COR-L47 (cell line): ENCODE data around the gene CDC42BPG.

Experiments
- DNase-seq: peaks from one replicate; lab custom pipeline; 2025; lab: John Stamatoyannopoulos, UW

CDC42BPG gene

DNA sequence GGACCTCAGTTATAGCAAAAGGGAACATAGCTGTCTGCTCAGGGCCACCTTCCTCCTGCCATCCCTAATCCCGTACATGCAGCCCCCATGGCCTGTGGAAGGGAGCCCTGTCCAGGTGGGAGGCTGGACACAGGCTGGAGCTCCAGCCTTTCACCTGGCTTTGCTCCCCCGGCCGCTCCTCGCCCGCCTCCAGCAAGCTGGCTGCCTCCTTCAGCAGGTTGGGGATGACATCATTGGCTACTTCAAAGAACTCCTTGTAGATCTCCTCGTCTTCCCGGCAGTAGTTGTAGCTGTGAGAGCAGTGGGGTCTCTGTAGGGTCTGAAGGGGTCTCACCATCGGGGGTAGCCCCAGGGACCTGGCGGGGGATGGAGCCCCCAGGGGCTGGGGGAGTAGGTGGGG is 39.0 kb downstream of the CDC42BPG start:
- no peak for DNase-seq

DNA sequence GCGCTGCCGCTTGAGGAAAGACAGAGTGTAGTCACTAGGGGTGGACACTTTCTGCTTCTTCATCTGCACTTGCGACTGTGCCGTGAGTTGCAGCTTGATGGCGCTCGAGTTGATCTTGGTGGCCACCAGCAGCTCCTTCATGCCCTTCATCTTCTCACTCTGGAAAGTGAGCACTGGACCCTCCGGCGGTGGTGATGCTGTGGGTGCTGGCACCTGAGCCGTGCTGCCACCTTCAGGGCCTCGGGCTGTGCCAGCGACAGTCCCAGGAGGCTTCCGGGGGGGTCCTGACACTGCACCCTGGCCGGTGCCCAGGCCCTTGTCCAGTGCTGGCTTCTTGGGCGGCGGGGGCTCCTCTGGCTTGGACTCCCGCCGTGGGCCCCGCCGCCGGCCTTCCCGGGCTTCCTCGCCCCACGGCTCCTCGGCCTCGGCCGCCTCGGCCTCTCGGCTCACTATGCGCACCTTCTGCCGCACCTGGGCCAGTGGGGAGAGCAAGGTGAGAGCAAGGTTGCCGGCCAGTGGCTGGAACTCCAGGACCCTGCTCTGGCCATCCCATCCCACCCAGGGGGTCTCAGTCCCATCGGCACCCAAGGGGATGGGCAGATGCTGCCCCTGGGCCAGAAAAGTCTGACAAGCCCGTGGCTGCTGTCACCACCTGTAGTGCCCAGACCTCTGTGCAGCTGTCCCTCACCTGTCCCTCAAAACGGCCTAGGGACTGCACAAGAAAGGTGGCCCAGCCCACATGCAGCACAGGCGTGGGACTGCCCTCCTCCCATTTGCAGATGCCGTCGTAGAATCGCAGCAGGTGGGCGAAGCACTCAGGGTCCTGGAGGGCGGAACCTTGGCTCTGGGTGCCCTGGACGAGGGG is 39.9 kb downstream of the CDC42BPG start:
- DNase-seq: no peak

DNA sequence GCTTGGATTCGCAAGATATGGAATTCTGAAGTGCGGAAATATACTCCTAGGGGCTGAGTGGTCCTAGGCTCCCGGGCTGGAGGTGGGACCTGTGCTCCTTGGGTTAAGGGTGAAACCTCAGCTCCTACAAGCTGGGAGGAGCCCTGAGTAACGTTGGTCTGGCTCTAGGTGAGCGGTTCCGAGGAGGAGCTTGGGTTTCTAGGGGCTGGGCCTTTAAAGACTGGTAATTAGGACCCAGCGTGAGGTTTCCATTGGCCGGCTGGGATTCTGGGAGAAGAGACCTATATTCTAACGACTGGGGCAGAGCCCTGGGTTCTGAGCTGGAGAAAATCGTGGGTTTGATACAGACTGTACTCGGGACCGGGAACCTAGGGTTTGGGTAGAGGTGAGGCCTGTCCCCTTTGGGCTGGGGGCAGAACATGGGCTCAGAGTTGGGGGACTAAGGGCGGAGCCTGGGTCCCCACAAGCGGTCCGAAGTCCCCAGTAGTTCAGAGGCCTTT is 40.6 kb downstream of the CDC42BPG start:
- DNase-seq: no peak

DNA sequence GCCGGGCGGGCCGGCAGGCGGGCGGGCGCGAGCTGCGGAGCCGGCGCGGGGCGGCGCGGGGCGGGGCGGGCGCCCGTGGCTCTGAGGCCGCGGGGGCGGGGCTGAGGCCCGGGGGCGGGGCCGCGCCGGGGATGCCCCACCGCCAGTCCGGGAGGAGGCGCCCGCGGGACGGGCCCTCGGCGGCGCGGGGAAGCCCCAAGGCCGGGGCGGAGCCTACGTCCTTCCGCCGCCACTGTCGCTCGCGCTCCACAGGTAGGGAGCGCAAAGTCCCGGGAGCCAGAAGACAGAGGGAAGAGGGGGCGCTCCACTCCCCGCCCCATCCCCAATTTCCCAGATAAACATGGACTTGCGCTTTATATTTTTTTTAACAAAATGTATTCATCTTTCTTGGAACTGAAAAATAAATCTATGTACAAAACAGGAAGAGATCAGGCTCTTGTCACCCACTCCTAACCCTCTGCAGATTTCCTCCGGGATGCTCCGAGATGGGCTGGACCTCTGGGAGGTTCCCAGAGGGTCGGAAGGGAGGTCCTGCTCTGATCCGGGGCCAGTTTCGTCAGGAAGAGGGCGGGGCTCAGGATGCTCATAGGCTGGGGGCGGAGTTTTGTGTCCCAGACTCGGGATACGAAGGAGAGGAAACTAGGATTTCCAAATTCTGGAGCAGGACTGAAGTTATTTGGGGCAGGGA is 41.2 kb downstream of the CDC42BPG start, which contains the start of gene MAP4K2:
TSS of gene MAP4K2 (minus strand) at position 57 of the 688 bp plus-strand sequence. CDS start 65 bp downstream, outside the sequence.
- peak; percentile 87 for DNase-seq

DNA sequence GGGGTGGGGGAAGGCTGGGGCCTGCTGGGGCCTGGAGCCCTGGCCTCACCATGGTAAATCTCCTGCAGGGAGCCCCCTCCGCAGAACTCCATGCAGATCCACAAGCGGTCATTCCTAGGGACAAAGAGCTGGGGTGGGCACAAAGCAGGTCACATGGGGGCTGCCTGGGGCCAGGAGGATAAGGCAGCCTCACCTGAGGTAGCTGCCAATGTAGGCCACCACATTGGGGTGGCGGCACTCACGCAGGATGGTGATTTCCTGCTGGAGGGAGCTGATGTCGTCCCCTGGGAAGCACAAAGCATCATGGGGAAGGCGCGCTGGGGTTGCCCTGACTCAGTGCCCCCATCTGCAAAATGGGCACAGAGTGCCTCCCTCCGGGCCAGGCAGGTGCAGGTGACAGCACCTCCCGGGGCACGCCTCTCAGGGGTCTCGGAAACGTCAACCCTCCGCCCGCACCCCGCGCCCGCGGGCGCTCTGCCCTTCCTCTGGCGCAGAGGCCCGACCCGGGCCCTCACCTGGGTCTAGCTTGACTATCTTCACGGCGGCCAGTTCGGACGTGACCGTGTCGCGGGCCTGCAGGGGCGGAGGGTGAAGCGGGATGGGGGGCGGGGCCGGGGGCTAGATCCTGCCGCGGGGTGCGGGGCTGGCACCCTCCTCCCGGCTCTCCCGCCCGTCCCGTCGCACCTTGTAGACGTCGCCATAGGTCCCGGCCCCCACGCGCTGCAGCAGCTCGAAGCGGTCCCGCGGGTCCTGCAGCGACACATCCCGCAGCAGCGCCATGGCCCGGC is 41.9 kb downstream of the CDC42BPG start:
- DNase-seq: no peak

DNA sequence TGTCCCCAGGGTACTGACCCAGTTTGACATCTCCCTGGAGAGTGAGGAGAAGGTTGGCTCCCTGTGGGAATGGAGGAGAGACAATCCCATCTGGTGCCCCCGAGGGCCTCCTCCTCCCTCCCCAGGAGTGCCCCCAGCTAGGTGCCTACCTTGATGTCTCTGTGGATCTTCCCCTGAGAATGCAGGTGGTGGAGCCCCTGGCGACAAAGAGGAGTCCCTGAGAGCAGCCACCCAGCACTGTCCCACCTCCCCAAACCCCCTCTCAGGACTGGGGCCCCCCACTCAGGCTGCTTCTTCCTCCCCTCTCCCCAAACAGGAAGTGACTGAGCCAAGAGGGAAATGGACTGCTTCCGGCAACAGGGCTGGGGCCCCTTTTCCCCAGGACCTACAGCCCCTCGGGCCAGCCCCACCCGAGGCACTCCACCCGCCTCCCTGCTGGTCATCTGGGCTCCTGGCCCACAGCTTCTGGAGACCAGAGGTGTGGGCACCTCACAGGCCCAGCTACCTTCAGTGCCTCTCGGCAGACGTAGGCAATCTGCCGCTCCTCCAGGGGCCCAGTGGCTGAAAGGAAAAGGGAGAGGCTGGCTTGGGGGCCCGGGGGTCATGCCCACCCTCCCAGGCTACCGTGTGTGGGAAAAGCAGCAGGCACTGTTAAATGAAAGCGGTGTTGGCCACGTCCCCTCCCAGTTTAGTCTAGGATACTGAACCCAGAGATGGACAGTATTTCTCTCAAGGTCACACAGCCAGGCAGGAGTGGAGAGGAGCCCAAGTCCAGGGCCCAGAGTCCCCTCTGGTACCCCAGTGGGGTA is 42.7 kb downstream of the CDC42BPG start:
- DNase-seq: no peak

DNA sequence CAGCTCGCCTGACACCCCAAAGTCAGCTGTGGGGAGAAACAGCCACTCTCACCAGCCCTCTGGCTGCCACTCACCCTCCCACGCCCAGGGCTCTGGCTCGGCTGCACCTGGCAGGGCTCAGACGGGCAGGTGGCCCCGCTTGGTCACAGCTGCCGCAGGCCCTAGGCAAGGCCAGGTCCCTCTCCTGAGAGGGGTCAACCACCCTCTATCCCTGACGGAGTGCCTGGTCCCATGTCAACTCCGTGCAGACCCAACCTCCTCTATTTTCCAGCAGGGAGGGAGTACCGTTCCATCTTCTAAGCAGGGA is 43.3 kb downstream of the CDC42BPG start:
- no peak for DNase-seq

DNA sequence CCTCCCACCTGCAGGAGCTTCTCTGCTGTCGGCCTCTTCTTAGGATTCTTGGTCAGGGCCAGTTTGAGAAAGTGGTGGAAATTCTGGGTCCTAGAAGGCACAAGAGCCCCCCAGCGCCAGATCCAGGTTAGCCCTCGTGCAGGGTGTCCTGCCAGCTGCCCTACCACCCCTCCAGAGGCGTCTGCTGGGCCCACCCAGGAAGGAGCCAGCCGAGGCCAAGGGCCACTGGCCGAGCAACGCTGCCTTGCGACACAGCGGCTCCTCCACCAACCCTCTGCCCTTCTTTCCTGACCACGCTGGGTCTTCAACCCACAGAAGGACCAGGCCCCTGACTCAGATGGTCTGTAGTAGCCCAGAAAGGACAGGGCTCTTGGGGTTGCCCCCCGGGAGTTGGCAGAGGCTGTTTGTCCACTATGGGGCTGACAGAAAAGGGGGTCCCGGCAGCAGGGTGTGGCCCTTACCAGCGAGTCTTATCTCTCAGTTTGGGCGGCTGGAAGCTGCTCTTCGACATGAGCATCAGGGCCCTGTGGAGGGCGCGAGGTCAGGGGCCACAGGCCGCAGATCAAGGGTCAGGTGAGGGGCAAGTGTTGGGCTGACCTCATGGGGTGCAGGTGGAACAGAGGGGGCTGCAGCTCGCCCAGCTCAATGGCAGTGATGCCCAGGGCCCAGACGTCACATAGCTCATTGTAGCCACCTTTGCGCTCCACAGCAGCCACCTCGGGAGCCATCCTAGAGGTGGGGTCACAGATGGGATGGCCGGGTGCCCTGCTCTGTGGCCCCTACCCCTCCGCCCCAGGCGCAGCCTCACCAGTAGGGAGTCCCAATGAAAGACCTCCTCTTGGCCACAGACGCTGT is 43.9 kb downstream of the CDC42BPG start:
- no peak for DNase-seq

DNA sequence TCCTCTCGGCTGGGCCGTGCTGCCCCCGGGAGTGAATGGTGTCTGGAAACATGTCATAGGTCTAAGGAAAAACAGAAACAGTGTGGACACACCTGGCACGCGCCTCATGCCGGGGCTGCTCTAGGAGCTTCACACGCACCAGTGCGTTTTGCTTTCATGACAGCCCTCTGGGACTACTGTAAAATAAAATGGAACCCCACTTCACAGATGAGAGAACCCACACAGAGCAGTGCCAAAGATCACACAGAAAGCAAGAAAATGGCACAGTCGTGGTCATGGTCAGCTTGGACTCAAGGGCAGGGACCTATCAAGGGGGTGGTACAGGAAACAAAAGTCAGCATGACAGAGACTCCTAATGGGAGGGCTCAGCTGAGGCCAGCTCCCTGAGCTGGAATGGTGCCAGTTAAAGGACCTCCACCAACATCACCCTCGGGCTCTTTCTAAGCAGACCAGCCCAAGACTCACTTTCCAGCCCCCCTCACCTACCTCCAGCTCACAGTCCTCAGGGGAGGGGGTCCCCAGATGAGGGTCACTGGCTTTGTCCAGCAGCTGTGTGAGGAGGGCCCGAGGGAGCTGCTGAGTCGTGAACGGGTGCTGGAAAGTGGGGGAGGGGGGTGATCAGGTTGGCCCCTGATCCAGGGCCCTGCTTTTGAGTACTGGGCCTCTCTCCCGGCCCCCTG is 44.7 kb downstream of the CDC42BPG start:
- DNase-seq: no peak

DNA sequence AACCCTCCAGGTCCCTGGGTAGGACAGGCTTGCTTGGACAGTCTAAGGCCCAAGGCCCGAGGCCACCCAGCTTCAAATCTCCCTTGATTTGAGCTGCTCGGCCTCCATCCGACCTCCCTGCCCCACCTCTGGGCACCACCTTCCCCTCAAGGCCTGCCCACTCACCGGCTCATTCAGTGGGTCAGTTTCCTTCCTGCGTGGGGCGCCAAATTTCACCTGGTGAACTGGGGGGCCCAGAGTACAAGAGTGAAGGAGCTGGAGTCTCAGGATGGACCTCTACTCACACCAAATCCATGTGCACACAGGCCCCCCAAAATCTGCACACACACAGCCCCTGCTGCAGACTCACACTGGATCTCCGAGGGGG is 45.2 kb downstream of the CDC42BPG start:
- no peak for DNase-seq

DNA sequence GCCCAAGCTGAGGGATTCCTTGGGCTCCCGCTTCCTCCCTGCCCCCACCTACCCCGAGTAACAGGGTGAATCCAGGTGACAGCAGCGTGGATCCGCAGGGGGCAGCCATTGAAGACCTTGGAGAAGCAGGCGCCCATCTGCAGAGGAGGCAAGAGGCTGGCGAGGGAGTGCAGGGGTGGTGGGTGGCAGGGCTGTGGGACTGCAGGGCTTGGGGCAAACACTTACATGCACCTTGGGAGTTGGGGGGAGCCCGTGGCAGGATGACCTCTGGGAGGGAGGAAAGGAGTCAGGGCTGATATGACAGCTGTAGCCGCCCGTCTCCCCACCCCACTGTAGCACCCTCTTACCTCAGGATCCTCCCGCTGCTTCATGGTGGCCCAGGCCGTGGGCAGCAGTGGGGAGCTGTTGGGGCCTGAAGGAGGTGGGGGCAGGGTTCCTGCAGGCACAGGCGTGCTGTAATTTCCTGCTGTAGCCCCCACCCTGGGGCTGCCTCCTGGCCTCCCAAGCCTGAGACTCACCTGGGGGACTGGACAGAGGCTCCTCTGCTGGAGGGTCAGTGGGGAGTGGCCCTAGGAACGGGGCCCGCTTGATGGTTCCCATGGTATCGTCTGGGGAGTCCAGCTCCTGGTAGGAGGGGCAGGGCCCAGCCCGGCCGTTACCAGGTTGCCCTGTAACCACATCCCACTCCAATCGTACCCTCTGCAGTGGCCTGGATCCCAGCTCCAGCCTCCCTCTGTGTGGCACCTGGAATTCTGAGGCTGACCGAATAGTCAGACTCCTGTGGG is 47.5 kb downstream of the CDC42BPG start:
- no peak for DNase-seq

DNA sequence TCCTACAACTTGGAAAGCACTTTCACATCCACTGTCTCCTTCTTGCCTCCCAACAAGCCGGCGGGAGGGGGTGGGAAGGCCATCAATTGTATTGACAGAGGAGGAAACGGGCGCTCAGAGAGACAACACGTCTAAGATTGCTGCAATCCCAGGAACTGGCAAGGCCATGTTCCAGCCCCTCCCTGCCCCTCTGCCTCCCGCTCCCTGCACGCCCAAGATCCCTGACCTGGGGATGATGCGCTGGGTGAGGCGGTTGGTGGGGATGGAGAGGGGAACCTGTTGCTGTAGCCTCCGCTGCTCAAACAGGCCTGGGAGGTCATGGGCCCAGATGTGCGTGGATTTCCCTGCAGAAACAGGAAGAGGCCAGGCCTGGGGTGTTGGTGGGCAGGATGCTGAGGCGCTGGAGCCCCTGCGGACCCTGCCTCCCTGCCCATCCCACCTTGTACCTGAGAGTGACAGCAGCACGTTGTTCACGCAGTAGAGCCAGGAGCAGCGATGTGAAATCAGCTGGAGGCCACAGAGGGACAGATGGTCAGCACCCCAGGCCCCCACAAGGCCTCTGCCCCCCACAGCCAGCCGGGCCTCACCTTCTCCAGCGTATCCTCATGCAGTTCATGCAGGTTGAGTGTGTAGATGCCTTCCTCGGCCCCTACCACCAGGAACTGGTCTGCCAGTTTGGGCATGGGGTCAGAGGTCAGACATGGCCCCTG is 48.3 kb downstream of the CDC42BPG start:
- no peak for DNase-seq

DNA sequence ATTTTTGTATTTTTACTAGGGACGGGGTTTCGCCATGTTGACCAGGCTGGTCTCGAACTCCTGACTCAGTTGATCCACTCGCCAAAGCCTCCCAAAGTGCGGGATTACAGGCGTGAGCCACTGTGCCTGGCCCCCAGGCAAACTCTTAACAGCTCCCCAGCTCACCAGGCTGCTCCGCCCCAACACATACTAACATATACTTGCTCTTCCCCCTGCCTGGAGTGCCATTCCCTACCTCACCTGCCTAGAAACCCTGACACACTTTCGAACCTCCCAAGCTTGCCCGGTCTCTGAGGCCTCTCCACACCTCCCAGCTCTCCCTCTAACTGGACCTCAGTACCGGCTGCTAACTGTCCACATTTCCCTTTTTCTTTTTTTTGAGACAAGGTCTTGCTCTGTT is 49.9 kb downstream of the CDC42BPG start:
- no peak for DNase-seq

DNA sequence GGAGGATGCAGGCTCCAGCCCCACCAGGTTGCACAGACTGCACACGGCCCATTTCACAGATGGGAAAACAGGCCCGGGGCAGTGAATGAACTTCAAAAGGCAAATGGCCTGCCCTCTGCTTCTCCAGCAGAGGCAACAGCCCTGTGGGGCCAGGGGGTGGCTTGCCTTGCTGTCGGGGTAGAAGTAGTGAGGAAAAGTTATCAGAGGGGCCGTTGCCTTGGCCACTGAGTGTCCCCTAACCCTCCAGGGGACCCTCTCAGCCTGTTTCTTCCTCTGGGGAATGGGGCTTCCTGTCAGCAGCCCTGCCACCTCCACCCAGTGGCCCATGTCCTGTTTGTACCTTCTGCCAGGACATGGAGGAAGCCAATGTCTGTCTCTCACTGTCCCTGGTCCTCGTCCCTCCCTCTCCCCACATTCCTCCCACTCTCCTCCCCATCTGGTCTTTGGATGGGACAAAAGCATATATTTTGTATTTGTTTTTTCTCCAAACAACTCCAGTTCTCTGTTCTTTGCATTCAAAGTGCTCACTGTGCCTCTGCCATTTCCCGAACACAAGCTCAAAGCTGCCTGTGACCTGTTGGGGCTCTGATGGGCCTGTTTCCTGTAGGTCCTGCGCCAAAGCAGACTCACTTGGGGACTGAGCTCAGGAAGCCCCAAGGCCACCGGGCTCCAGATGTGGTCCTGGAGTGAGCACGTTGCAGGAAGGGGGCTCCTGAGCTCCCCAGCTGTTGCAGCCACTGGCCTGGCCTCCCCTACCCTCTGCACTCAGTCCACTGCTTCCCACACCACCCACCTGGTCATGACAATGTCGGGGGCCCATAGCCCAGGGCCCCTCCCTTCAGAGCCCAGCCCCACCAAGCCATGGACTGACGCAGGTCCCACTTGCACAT is 50.9 kb downstream of the CDC42BPG start:
- no peak for DNase-seq

DNA sequence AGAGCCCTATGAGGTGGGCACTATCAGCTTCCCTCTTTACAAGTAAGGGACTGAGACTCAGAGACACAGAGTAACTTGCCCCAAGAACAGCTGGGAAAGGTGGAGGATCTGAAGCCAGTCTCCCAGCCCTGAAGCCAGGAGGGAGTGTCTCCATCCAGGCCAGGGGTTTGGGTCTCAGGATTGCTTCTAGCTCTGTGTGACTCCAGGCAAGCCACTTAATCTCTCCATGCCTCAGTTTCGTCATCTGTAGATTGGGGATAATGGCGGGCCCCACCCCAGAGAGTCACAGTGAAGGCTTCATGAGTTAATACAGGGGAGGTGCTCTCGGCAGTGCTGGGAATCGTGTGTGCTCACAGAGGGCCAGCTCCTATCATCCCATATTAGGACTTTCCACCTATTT is 52.0 kb downstream of the CDC42BPG start:
- no peak for DNase-seq

DNA sequence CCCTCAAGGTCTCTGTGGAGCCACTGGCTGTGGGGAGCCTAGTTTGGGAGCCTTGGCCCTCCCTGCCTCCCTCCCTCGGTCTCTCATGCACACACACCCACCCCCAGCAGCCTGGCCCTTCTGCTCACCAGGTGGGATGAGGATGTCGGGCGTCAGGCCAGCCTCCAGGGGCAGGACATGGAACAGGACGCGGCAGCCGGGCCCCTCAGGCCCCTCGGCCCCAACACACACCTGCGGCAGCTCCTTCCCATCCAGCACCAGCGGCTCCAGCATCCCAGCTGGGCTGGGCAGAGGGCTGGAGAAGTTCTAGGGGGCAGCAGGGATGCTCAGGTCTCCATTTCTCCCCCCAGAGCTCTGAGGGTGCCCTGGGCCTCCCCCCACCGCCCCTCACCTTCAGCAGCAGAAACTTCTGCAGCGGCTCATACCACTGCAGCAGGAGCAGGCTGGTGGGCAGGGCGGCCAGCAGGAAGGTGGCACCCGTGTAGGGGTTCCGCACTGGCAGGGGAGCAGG is 52.6 kb downstream of the CDC42BPG start:
- no peak for DNase-seq
